Endodermal cell (in vitro differentiated cells): ENCODE results near the gene BCAR1. TPM values are rescaled to one million over a fixed set of nuclear protein-coding genes. Genes with fewer than 3 reads are reported as not detected.

ENCODE experiments used
- DNase-seq: peaks from one replicate; pipeline ENCODE4 v3.0.0-alpha.2; 2017
- H3K27ac ChIP-seq: 2 replicates; pipeline ENCODE4 v1.5.1; 2013; ENCODE audit warnings: mild to moderate bottlenecking, low read depth, low read length, moderate library complexity
- H3K27me3 ChIP-seq: 2 replicates; pipeline ENCODE4 v1.6.1; 2013; ENCODE audit warnings: mild to moderate bottlenecking, low read length, moderate library complexity; ENCODE audit not compliant: insufficient read depth, control insufficient read depth, poor library complexity, severe bottlenecking
- H3K36me3 ChIP-seq: 2 replicates; pipeline ENCODE4 v1.7.0; 2013; ENCODE audit warnings: mild to moderate bottlenecking, low read length, moderate library complexity; ENCODE audit not compliant: control insufficient read depth, insufficient read depth
- H3K4me1 ChIP-seq: one replicate; pipeline ENCODE4 v1.7.0; 2013; ENCODE audit warnings: low read length; ENCODE audit not compliant: control insufficient read depth, insufficient read depth
- H3K4me3 ChIP-seq: 2 replicates; pipeline ENCODE4 v1.5.1; 2013; ENCODE audit warnings: mild to moderate bottlenecking, low read length, moderate library complexity
- H3K9ac ChIP-seq: 2 replicates; pipeline ENCODE4 v1.6.1; 2013; ENCODE audit warnings: mild to moderate bottlenecking, low read length, moderate library complexity; ENCODE audit not compliant: poor library complexity, severe bottlenecking; ENCODE audit errors: extremely low read depth
- H3K9me3 ChIP-seq: 2 replicates; pipeline ENCODE4 v1.6.1; 2013; ENCODE audit warnings: mild to moderate bottlenecking, low read length, moderate library complexity; ENCODE audit not compliant: control insufficient read depth
- H3K27ac Mint-ChIP-seq: 2 replicates; pipeline ENCODE4 v1.8.0; 2020; ENCODE audit warnings: mixed read lengths
- H3K27me3 Mint-ChIP-seq: 2 replicates; pipeline ENCODE4 v1.8.0; 2021; ENCODE audit warnings: mild to moderate bottlenecking, mixed read lengths; ENCODE audit not compliant: insufficient read depth
- H3K36me3 Mint-ChIP-seq: 2 replicates; pipeline ENCODE4 v1.8.0; 2020; ENCODE audit warnings: low read depth, mixed read lengths
- H3K4me1 Mint-ChIP-seq: 2 replicates; pipeline ENCODE4 v1.8.0; 2020; ENCODE audit warnings: mixed read lengths
- H3K4me3 Mint-ChIP-seq: 2 replicates; pipeline ENCODE4 v1.8.0; 2020; ENCODE audit warnings: mild to moderate bottlenecking, moderate library complexity, mixed read lengths
- H3K9me3 Mint-ChIP-seq: 2 replicates; pipeline ENCODE4 v1.8.0; 2020; ENCODE audit warnings: mild to moderate bottlenecking, mixed read lengths
- WGBS, 2 experiments: methylation state at CpG; one replicate each; pipeline versions ENCODE4 v1.1.5 to v1.1.7; 2013; ENCODE audit warnings: missing lambda C conversion rate in 2 of 2, mixed read lengths in 1 of 2; ENCODE audit not compliant: insufficient coverage in 1 of 2, insufficient read length in 1 of 2; 5-methylcytosine and 5-hydroxymethylcytosine counted together
- total RNA-seq, 2 donors: library from RNA; stranded (reverse); fragmentation: NEBNext Ultra II Directional in 1 of 2; extraction: Animal tissue kit (Norgen Biotek cat#: 25700) in 1 of 2; gene quantifications; 2 replicates in 1 of 2; 3 replicates in 1 of 2; pipeline ENCODE4 v1.2.1, GENCODE V29; 2021
- TF ChIP-seq, protein P1 (sequence below): fragments of 200-600 bp; sonication (generic); conservative IDR thresholded peaks from 2 replicates; pipeline ENCODE4 v1.5.0; 2021; ENCODE audit warnings: antibody characterized with exemption, mild to moderate bottlenecking

The BCAR1 gene
- total RNA-seq, 2 donors from 2014 or later: 56.2 to 74.3 TPM

DNA sequence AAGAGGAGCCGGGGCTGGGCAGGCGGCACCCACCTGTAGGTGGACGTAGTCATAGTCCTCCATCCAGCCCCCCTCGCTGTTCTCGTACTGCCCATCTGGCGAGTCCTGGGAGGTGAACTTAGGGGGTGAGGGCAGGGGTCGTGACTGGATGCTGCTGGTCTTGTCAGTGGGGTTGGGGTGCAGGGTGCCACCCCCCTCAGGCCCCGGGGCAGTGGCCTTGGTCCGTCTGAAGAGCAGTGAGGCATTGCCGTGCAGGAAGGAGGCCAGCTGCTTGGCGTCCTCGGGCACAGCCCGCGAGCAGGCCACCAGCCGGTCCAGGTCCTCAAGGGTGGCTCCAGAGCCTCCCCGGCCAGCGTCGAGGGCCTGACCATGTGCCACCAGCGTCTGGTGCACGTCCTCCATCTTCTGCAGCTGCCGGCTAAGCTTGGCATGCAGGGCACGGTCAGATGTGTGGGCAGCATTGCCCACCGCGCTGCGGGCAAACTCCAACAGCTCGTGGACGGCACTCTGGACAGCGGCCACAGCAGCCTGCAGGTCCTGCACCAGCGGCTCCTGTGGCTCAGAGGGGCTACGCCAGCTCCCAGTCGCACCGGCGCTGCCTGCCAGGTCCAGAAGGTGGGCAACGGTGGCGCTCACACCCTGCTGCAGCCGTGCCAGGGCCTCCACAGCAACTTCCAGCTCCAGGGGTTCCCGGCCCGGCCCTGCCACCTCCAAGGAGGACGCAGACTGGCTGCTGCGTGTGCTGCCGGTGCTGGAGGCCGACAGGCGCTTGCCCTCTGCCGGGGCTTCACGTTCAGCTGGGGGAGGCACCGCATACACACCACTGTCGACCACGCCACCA lies 16.3 kb downstream of the BCAR1 start:
- Histone ChIP-seq H3K9me3 (no peaks in the 10 kb centered on the region), H3K4me3 (no peak overlapping the region), H3K4me1 (no peaks in the 10 kb centered on the region), H3K9ac (no peak overlapping the region), H3K27me3 (no peaks in the 10 kb centered on the region), H3K27ac (peak overlapping the region; percentile 32), H3K36me3 (peaks cover 29% of the 10 kb centered on the region)
- H3K36me3 Mint-ChIP-seq: peaks cover 45% of the 10 kb centered on the region
- no peaks in the 10 kb centered on the region for H3K9me3 Mint-ChIP-seq
- TF ChIP-seq, protein P1, sequence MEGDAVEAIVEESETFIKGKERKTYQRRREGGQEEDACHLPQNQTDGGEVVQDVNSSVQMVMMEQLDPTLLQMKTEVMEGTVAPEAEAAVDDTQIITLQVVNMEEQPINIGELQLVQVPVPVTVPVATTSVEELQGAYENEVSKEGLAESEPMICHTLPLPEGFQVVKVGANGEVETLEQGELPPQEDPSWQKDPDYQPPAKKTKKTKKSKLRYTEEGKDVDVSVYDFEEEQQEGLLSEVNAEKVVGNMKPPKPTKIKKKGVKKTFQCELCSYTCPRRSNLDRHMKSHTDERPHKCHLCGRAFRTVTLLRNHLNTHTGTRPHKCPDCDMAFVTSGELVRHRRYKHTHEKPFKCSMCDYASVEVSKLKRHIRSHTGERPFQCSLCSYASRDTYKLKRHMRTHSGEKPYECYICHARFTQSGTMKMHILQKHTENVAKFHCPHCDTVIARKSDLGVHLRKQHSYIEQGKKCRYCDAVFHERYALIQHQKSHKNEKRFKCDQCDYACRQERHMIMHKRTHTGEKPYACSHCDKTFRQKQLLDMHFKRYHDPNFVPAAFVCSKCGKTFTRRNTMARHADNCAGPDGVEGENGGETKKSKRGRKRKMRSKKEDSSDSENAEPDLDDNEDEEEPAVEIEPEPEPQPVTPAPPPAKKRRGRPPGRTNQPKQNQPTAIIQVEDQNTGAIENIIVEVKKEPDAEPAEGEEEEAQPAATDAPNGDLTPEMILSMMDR: no peak
- peak overlapping the region; percentile 58 for H3K27ac Mint-ChIP-seq
- no peaks in the 10 kb centered on the region for H3K27me3 Mint-ChIP-seq
- no peak overlapping the region for H3K4me3 Mint-ChIP-seq
- no peak for DNase-seq
- H3K4me1 Mint-ChIP-seq: no peaks in the 10 kb centered on the region
- WGBS, 2 experiments: 96 to 98% methylated on average over 31 to 48 of the region's 48 CpGs

DNA sequence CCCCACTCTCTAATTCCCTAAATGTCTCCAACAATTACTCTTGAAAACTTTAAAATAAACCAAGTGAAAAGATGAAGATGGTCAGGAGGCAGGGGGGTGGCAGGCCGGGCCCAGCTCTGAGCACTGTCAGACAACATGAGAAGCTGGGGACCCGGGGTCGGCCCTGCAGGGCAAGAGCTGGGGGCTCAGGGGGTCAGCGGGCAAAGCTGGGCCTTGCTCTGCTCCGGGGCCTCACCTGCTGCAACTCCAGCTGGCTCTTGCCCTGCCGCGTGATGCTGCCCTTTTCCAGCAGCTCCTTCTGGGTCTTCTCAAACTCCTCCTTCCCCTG lies 17.8 kb downstream of the BCAR1 start:
- no peak for DNase-seq
- H3K27ac ChIP-seq: no peak overlapping the region
- H3K4me3 ChIP-seq: no peak overlapping the region
- 89 to 91% methylated on average over 4 to 7 of the region's 7 CpGs for WGBS, 2 experiments
- no peaks in the 10 kb centered on the region for H3K4me1 Mint-ChIP-seq
- H3K36me3 Mint-ChIP-seq: peaks cover 42% of the 10 kb centered on the region
- H3K36me3 ChIP-seq: peaks cover 26% of the 10 kb centered on the region
- no peaks in the 10 kb centered on the region for H3K9me3 ChIP-seq
- H3K27me3 Mint-ChIP-seq: no peaks in the 10 kb centered on the region
- H3K27me3 ChIP-seq: no peaks in the 10 kb centered on the region
- TF ChIP-seq, protein P1: no peak
- no peak overlapping the region for H3K27ac Mint-ChIP-seq
- no peak overlapping the region for H3K9ac ChIP-seq
- no peak overlapping the region for H3K4me3 Mint-ChIP-seq
- H3K9me3 Mint-ChIP-seq: no peaks in the 10 kb centered on the region
- H3K4me1 ChIP-seq: no peaks in the 10 kb centered on the region

DNA sequence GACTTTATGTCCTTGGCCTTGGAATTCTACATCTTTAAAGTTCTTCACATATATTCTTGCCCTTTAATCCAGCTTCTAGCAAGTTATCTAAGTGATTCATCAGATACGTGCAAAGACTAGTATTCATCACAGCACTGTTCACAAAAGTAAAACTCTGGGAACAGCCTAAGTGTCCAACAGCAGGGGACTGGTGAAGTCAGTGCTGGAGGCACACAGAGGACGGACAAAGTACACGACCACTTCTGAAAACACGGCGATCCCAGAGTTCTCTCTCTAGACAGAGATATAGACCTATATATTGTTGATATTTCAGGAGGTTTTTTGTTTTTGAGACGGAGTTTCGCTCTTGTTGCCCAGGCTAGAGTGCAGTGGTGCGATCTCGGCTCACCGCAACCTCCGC lies 19.9 kb downstream of the BCAR1 start:
- Mint-ChIP-seq H3K9me3 (no peaks in the 10 kb centered on the region), H3K27me3 (no peaks in the 10 kb centered on the region), H3K36me3 (peaks cover 41% of the 10 kb centered on the region), H3K27ac (no peak overlapping the region), H3K4me1 (no peaks in the 10 kb centered on the region), H3K4me3 (no peak overlapping the region)
- Histone ChIP-seq H3K27ac (no peak overlapping the region), H3K9ac (no peak overlapping the region), H3K4me1 (no peaks in the 10 kb centered on the region), H3K27me3 (no peaks in the 10 kb centered on the region), H3K9me3 (no peaks in the 10 kb centered on the region), H3K4me3 (no peak overlapping the region), H3K36me3 (peaks cover 26% of the 10 kb centered on the region)
- 93 to 98% methylated on average over 4 to 8 of the region's 11 CpGs for WGBS, 2 experiments
- TF ChIP-seq, protein P1: no peak
- no peak for DNase-seq
